ENCODE results near the gene SIM1.

DNA sequence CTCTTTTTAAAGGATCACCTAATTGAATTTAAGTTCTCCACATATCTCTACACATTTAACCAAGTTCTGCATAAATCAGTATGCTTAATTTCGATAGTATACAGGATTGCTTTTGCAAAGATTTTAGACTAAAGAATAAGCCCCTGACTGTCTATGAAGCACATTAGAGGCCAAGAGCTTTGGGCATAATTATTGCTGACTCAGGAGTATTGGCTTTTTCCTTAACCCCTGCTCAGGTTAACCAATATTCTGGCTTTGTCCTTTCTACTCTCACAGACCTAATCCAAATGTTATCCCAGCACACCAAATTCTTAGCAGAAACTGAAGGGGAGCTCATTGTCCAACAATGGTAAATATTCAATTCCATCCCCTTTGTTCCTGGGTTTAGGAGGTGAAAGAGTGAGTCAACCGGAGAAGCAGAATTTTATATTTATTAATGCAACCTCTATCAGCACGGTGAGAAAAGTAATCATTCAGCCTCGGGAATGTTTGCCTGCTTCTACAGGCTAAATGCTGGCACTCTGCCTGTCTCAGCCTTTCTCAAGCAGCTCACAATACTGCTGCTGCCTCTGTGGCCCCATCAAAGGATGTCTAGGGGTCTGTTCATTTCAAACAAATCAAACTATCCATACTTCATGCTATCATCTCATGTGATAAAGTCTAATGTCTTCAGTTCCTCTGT, 125.0 kb downstream of the SIM1 start:
- TF ChIP-seq REST (IDR thresholded peaks at IDR 0.05; ENCODE audit: low read depth) (no peak), EZH2 (IDR thresholded peaks at IDR 0.05) (no peak), CEBPB (IDR thresholded peaks at IDR 0.05; ENCODE audit: low read depth) (no peak), POLR2AphosphoS5 (IDR thresholded peaks at IDR 0.05; ENCODE audit: low read depth, low read length) (no peak), ZNF274 (IDR thresholded peaks at IDR 0.05; ENCODE audit: low read depth, low read length) (no peak), POLR2A (IDR thresholded peaks at IDR 0.05; ENCODE audit: borderline replicate concordance, extremely low read depth, insufficient read depth, insufficient read length) (no peak), MAX (IDR thresholded peaks at IDR 0.05) (no peak), SP1 (IDR thresholded peaks at IDR 0.05; ENCODE audit: low read depth) (no peak), RAD21 (IDR thresholded peaks at IDR 0.05; ENCODE audit: low read depth) (no peak), SIN3A (IDR thresholded peaks at IDR 0.05; ENCODE audit: low read depth) (no peak)
- TF ChIP-seq, protein P1, sequence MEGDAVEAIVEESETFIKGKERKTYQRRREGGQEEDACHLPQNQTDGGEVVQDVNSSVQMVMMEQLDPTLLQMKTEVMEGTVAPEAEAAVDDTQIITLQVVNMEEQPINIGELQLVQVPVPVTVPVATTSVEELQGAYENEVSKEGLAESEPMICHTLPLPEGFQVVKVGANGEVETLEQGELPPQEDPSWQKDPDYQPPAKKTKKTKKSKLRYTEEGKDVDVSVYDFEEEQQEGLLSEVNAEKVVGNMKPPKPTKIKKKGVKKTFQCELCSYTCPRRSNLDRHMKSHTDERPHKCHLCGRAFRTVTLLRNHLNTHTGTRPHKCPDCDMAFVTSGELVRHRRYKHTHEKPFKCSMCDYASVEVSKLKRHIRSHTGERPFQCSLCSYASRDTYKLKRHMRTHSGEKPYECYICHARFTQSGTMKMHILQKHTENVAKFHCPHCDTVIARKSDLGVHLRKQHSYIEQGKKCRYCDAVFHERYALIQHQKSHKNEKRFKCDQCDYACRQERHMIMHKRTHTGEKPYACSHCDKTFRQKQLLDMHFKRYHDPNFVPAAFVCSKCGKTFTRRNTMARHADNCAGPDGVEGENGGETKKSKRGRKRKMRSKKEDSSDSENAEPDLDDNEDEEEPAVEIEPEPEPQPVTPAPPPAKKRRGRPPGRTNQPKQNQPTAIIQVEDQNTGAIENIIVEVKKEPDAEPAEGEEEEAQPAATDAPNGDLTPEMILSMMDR (IDR thresholded peaks at IDR 0.05 in 2 of 3, conservative IDR thresholded peaks at IDR 0.05 in 1 of 3; ENCODE audit: borderline replicate concordance in 1 of 3, insufficient read depth in 1 of 3, low read depth in 2 of 3, low read length in 2 of 3): no peak
- TF ChIP-seq, protein P2, sequence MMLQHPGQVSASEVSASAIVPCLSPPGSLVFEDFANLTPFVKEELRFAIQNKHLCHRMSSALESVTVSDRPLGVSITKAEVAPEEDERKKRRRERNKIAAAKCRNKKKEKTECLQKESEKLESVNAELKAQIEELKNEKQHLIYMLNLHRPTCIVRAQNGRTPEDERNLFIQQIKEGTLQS (IDR thresholded peaks at IDR 0.05): no peak
